GM12873 (cell line): ENCODE measurements around the gene MCF2L2.

Source experiments
- TF ChIP-seq, protein P1 (sequence below): IDR thresholded peaks from 2 replicates; pipeline ENCODE4 v1.5.1; 2012; ENCODE audit warnings: low read depth, mild to moderate bottlenecking, moderate library complexity, low read length, control low read depth; ENCODE audit not compliant: insufficient read depth; ENCODE audit errors: missing control alignments

MCF2L2 gene

GRCh38 chr3:183370391-183370790, 58.0 kb downstream of the MCF2L2 start:
- TF ChIP-seq, protein P1, sequence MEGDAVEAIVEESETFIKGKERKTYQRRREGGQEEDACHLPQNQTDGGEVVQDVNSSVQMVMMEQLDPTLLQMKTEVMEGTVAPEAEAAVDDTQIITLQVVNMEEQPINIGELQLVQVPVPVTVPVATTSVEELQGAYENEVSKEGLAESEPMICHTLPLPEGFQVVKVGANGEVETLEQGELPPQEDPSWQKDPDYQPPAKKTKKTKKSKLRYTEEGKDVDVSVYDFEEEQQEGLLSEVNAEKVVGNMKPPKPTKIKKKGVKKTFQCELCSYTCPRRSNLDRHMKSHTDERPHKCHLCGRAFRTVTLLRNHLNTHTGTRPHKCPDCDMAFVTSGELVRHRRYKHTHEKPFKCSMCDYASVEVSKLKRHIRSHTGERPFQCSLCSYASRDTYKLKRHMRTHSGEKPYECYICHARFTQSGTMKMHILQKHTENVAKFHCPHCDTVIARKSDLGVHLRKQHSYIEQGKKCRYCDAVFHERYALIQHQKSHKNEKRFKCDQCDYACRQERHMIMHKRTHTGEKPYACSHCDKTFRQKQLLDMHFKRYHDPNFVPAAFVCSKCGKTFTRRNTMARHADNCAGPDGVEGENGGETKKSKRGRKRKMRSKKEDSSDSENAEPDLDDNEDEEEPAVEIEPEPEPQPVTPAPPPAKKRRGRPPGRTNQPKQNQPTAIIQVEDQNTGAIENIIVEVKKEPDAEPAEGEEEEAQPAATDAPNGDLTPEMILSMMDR: no peak

- TF ChIP-seq, protein P1: no peak
Measured at GRCh38 chr3:183369627-183370026, 58.8 kb downstream of the MCF2L2 start.

GRCh38 chr3:183369117-183369516, 59.3 kb downstream of the MCF2L2 start:
- TF ChIP-seq, protein P1: no peak

DNA sequence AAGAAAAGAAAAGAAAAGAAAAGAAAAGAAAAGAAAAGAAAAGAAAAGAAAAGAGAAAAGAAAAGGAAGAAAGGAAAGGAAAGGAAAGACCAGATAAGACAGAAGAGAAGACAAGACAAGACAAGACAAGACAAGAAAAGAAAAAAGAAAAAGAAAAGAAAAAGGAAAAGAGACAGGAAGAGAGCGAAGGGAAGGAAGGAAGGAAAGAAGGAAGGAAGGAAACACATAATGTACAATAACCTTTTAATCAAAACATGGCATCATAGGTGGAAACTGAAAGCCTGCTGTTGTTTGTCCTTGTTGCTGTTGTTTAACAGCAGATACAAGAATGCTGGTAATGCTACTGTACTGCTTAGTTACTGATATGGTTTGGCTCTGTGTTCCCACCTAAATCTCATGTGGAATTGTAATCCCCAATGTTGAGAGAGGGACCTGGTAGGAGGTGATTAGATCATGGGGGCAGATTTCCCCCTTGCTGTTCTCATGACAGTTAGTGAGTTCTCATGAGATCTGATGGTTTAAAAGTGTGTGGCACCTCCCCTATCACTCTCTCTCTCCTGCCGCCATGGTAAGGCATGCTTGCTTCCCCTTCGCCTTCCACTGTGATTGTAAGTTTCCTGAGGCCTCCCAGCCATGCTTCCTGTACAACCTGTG, 67.3 kb downstream of the MCF2L2 start:
- TF ChIP-seq, protein P1: no peak

- TF ChIP-seq, protein P1: no peak
Measured at GRCh38 chr3:183359036-183359435, 69.4 kb downstream of the MCF2L2 start.

- TF ChIP-seq, protein P1: no peak
Measured at GRCh38 chr3:183357564-183358079, 70.8 kb downstream of the MCF2L2 start.

- TF ChIP-seq, protein P1: no peak
Measured at GRCh38 chr3:183356920-183357319, 71.5 kb downstream of the MCF2L2 start.
